Measurements from ENCODE around the gene MPV17L. TPM values are rescaled to one million over a fixed set of nuclear protein-coding genes. Genes with fewer than 3 reads are reported as not detected.

MPV17L gene
- total RNA-seq: 0.12 and 0.33 TPM in 2 replicates

DNA sequence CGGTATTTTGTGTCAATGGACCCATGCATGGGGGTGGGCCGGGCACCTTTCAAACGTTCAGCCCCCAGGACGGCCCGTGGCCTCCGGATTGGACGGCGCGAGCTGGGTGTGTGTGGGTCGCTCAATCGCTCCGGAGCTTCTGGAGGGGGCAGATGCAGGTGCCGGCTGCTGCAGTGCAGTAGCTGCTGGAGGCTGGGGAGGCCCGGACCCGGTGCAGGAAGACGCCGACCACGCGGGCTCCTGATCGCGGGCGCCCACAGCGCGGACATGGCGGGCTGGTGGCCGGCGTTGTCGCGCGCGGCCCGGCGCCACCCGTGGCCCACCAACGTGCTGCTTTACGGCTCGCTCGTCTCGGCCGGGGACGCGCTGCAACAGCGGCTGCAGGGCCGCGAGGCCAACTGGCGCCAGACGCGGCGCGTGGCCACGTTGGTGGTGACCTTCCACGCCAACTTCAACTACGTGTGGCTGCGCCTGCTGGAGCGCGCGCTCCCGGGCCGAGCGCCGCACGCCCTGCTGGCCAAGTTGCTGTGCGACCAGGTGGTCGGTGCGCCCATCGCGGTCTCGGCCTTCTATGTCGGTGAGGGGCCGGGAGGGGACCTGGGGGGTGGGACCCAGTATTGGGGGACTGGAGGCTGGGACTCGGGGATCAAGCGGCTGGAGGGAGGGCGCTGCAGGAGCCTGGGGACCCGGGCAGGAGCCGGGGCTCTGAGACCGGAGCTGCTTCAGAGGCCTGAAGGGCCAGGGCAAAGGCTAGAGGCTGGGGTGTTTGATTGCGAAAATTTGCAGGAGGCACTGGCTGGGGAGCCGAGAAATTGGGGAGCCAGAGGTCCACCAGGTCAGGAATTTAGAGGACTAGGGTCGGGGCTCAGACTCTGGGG, at the start of gene MPV17L:
Gene MPV17L (plus strand): TSS at position 124 of the 878 bp plus-strand sequence. CDS start 144 bp downstream, at position 268.

DNA sequence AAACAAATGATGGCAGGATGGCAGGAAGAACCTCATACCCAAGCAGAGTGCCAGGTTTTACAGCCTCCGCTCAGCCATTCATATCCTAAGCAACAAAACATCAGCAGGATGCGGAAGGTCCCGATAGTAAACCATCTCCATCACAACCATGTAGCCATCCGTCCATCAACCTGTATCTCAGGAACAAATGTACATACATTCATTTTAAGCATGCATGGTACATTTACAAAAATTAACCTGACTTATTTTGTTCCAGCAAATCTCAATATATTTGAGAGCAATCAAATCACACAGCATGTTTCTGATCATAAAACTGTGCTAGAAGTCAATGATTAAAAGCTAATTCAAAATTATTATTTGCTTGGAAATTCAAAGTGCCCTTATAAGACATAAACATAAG, 17.4 kb upstream of the MPV17L start, which contains the start of gene NPIPA5:
Gene NPIPA5 (minus strand): TSS at position 101 of the 400 bp plus-strand sequence. CDS start 0 bp downstream, at position 101.

GRCh38 chr16:15434425-15435215, 39.1 kb downstream of the MPV17L start, which contains the start of gene BMERB1:
TSS of gene BMERB1 (plus strand) at chr16:15434588. CDS start at chr16:15434654, 66 bp downstream.

Other genes starting within 250 kb of the MPV17L start
- 2.2 TPM in 1 of 2 replicates, not detected in the other for gene NPIPA5, start 17.5 kb upstream of the MPV17L start, total RNA-seq
- 27.6 and 39.5 TPM in 2 replicates for gene BMERB1, start 38.8 kb downstream of the MPV17L start, total RNA-seq
- 11.3 and 15.1 TPM in 2 replicates for gene MARF1, start 247.4 kb downstream of the MPV17L start, total RNA-seq

All from uterine smooth muscle cell (primary cell).